B cell (primary cell): Measurements from ENCODE around the gene HACE1. TPM values are rescaled to one million over a fixed set of nuclear protein-coding genes. Genes with fewer than 3 reads are reported as not detected.
"Not testable (repeated sequence)": the region's sequence is repeated elsewhere in the genome, so short reads cannot be mapped to it uniquely, and the experiment has no call there.

Source experiments
- ATAC-seq: fragments of 200-7000 bp; cut with Tn5 transposase; one replicate; pipeline ENCODE4 v1.10.0; 2021; ENCODE audit warnings: low read depth, mild to moderate bottlenecking, moderate number of reproducible peaks, moderate library complexity
- CTCF ChIA-PET: fragments of 350-600 bp; sonication (Branson Sonifier 250); formaldehyde crosslinking; loops from one replicate; lab custom pipeline; 2021; ENCODE audit warnings: antibody characterized with exemption, inconsistent platforms; lab: Charles Lee
- POLR2A ChIA-PET: fragments of 350-600 bp; sonication (Branson Sonifier 250); formaldehyde crosslinking; loops from one replicate; lab custom pipeline; 2021; ENCODE audit warnings: antibody characterized with exemption; lab: Charles Lee
- DNase-seq: peaks from one replicate; pipeline ENCODE4 v3.0.0; 2013
- H2AFZ ChIP-seq: 2 replicates; pipeline ENCODE4 v1.6.1; 2012; ENCODE audit warnings: mild to moderate bottlenecking, low read depth, low read length; ENCODE audit not compliant: insufficient read depth, poor library complexity, severe bottlenecking
- H3K27ac ChIP-seq, 2 donors: 1 replicate in 1 of 2; 2 replicates in 1 of 2; pipeline ENCODE4 v1.5.1; 2012 to 2013; ENCODE audit warnings: low read length in 2 of 2, mild to moderate bottlenecking in 2 of 2, moderate library complexity in 1 of 2
- H3K27me3 ChIP-seq, 4 experiments: fragments of 200-600 bp in 1 of 4; sonication (generic) in 1 of 4; replicated peaks in 1 of 4; 1 replicate in 2 of 4; 2 replicates in 2 of 4; pipeline versions ENCODE4 v1.6.1 to v1.7.0; 2013 to 2016; ENCODE audit warnings: low read length in 3 of 4, mild to moderate bottlenecking in 2 of 4, mixed read lengths in 1 of 4, moderate library complexity in 1 of 4; ENCODE audit not compliant: insufficient read depth in 4 of 4, control insufficient read depth in 3 of 4; ENCODE audit errors: control extremely low read depth in 1 of 4
- H3K36me3 ChIP-seq, 2 experiments: replicated peaks in 1 of 2; 1 replicate in 1 of 2; 2 replicates in 1 of 2; pipeline versions ENCODE4 v1.6.1 to v1.7.1; 2013; ENCODE audit warnings: low read length in 1 of 2; ENCODE audit not compliant: insufficient read depth in 2 of 2, control insufficient read depth in 1 of 2; ENCODE audit errors: control extremely low read depth in 1 of 2, extremely low read depth in 1 of 2
- H3K4me1 ChIP-seq, 2 donors: fragments of 200-600 bp in 1 of 2; sonication (generic) in 1 of 2; 1 replicate in 1 of 2; 2 replicates in 1 of 2; pipeline versions ENCODE4 v1.5.1 to v1.6.1; 2013 to 2017; ENCODE audit warnings: low read length in 2 of 2; ENCODE audit not compliant: control insufficient read depth in 2 of 2, insufficient read depth in 2 of 2
- H3K4me2 ChIP-seq: replicated peaks from 2 replicates; pipeline ENCODE3; 2012; ENCODE audit warnings: mild to moderate bottlenecking, low read depth, low read length; ENCODE audit not compliant: poor library complexity, severe bottlenecking
- H3K4me3 ChIP-seq, 5 experiments: fragments of 200-600 bp in 1 of 5; sonication (generic) in 1 of 5; 1 replicate in 3 of 5; 2 replicates in 2 of 5; pipeline versions ENCODE4 v1.5.1 to v1.7.0; 2011 to 2016; ENCODE audit warnings: low read length in 4 of 5, mild to moderate bottlenecking in 4 of 5, low read depth in 2 of 5, control low read depth in 1 of 5, moderate library complexity in 1 of 5; ENCODE audit not compliant: insufficient read depth in 1 of 5; ENCODE audit errors: control extremely low read depth in 1 of 5, extremely low read depth in 1 of 5
- H3K79me2 ChIP-seq: fragments of 200-600 bp; sonication (generic); one replicate; pipeline ENCODE4 v1.6.0; 2016; ENCODE audit warnings: low read length; ENCODE audit not compliant: control insufficient read depth, insufficient read depth
- H3K9ac ChIP-seq: fragments of 200-600 bp; sonication (generic); 2 replicates; pipeline ENCODE4 v1.6.1; 2017; ENCODE audit warnings: mild to moderate bottlenecking, low read length, moderate library complexity
- H3K9me3 ChIP-seq, 3 donors: one replicate each; pipeline versions ENCODE4 v1.6.1 to v1.7.1; 2013; ENCODE audit warnings: low read length in 2 of 3; ENCODE audit not compliant: control insufficient read depth in 2 of 3, insufficient read depth in 1 of 3; ENCODE audit errors: control extremely low read depth in 1 of 3
- H4K20me1 ChIP-seq: 2 replicates; pipeline ENCODE4 v1.6.0; 2012; ENCODE audit warnings: mild to moderate bottlenecking, low read length; ENCODE audit not compliant: insufficient read depth, control insufficient read depth, poor library complexity, severe bottlenecking
- H3K27ac Mint-ChIP-seq: one replicate; pipeline ENCODE4 v1.8.0; 2021; ENCODE audit warnings: mixed read lengths
- H3K27me3 Mint-ChIP-seq: one replicate; pipeline ENCODE4 v1.8.0; 2021; ENCODE audit warnings: mixed read lengths
- H3K4me1 Mint-ChIP-seq: one replicate; pipeline ENCODE4 v1.8.0; 2021; ENCODE audit warnings: mixed read lengths
- H3K4me3 Mint-ChIP-seq: one replicate; pipeline ENCODE4 v1.8.0; 2021; ENCODE audit warnings: mixed read lengths
- H3K9me3 Mint-ChIP-seq: one replicate; pipeline ENCODE4 v1.8.0; 2022; ENCODE audit warnings: mixed read lengths; ENCODE audit not compliant: insufficient read depth
- CTCF ChIP-seq: fragments of 200-600 bp; IDR thresholded peaks from one replicate; pipeline ENCODE4 v1.8.0; 2022; ENCODE audit warnings: antibody characterized with exemption, mild to moderate bottlenecking
- EZH2 ChIP-seq: IDR thresholded peaks from 2 replicates; pipeline ENCODE4 v1.6.1; 2012; ENCODE audit warnings: borderline replicate concordance, low read depth, mild to moderate bottlenecking, moderate library complexity, low read length; ENCODE audit not compliant: insufficient read depth, poor library complexity, severe bottlenecking
- WGBS: methylation state at CpG from one replicate; pipeline ENCODE4 v1.1.5; 2013; ENCODE audit warnings: missing lambda C conversion rate; ENCODE audit not compliant: insufficient coverage; 5-methylcytosine and 5-hydroxymethylcytosine counted together
- intact Hi-C: fragments of 100-400 bp; cut with micrococcal nuclease; formaldehyde crosslinking; loops from one replicate; pipeline ENCODE4 v1.10.0; 2022
- polyA plus RNA-seq: library from polyadenylated mRNA; depleted of rRNA; stranded (reverse); fragments of >200 nt; gene quantifications from 2 replicates; pipeline ENCODE4 v1.2.3, GENCODE V29; 2012
- total RNA-seq, 2 donors: library from RNA; stranded (reverse); fragments of 120-200 nt in 1 of 2; gene quantifications; 1 replicate in 1 of 2; 2 replicates in 1 of 2; pipeline versions ENCODE4 v1.2.3 to v1.2.4, GENCODE V29; 2013 to 2022

The HACE1 gene
- total and polyA plus RNA-seq, 2 donors (not counting 1 experiment from before 2014, with no cell fraction given), result 7.5 to 19.2 TPM

GRCh38 chr6:104813552-104813951 lies 46.2 kb downstream of the HACE1 start:
- intact Hi-C loops, result no loop called here
- CTCF ChIA-PET, result no interaction called here
- TF ChIP-seq CTCF (no peak), EZH2 (no peak)
- Histone ChIP-seq H3K4me1 (no peaks in the 10 kb centered on the region), H3K4me2 (no peak overlapping the region), H3K9ac (no peak overlapping the region), H2AFZ (no peak overlapping the region), H3K4me3 (no peak overlapping the region), H3K36me3 (no peaks in the 10 kb centered on the region), H4K20me1 (no peaks in the 10 kb centered on the region), H3K27ac (no peak overlapping the region), H3K9me3 (no peaks in the 10 kb centered on the region), H3K79me2 (no peaks in the 10 kb centered on the region), H3K27me3 (no peaks in the 10 kb centered on the region)
- H3K27ac Mint-ChIP-seq, result no peak overlapping the region
- no peak overlapping the region for H3K4me3 Mint-ChIP-seq
- H3K9me3 Mint-ChIP-seq, result no peaks in the 10 kb centered on the region
- WGBS, result 80% methylated on average over 1 of the region's 2 CpGs
- ATAC-seq (no peak), DNase-seq (no peak)
- POLR2A ChIA-PET, result no interaction called here
- H3K27me3 Mint-ChIP-seq, result no peaks in the 10 kb centered on the region
- no peaks in the 10 kb centered on the region for H3K4me1 Mint-ChIP-seq

- peaks cover 2% of the 10 kb centered on the region for H3K9me3 Mint-ChIP-seq
- no peaks in the 10 kb centered on the region for H4K20me1 ChIP-seq
- no peaks in the 10 kb centered on the region for H3K4me1 ChIP-seq
- CTCF ChIA-PET, result no interaction called here
- WGBS, result 100% methylated on average over 1 of the region's 3 CpGs
- H3K9ac ChIP-seq, result no peak overlapping the region
- ATAC-seq (no peak), DNase-seq (no peak)
- no peak overlapping the region for H3K4me3 Mint-ChIP-seq
- no peaks in the 10 kb centered on the region for H3K9me3 ChIP-seq
- intact Hi-C loops, result no loop called here
- TF ChIP-seq EZH2 (no peak), CTCF (no peak)
- no peak overlapping the region for H2AFZ ChIP-seq
- H3K27ac ChIP-seq, result no peak overlapping the region
- H3K27me3 Mint-ChIP-seq, result no peaks in the 10 kb centered on the region
- H3K4me2 ChIP-seq, result no peak overlapping the region
- H3K79me2 ChIP-seq, result no peaks in the 10 kb centered on the region
- no peaks in the 10 kb centered on the region for H3K36me3 ChIP-seq
- H3K27ac Mint-ChIP-seq, result no peak overlapping the region
- H3K4me3 ChIP-seq, result no peak overlapping the region
- no peaks in the 10 kb centered on the region for H3K4me1 Mint-ChIP-seq
- POLR2A ChIA-PET, result no interaction called here
- H3K27me3 ChIP-seq, result no peaks in the 10 kb centered on the region
These were observed 50.6 kb downstream of the HACE1 start for GRCh38 chr6:104809116-104809515.

GRCh38 chr6:104805335-104805734 lies 54.4 kb downstream of the HACE1 start:
- intact Hi-C loops, H3K4me3 ChIP-seq, H3K9me3 ChIP-seq, H3K27ac ChIP-seq, H3K27me3 ChIP-seq, ATAC-seq, POLR2A ChIA-PET, H3K4me1 Mint-ChIP-seq, H3K9ac ChIP-seq, DNase-seq, H3K4me1 ChIP-seq, CTCF ChIA-PET, H3K79me2 ChIP-seq, H3K4me3 Mint-ChIP-seq, H3K27ac Mint-ChIP-seq, H3K9me3 Mint-ChIP-seq, H3K36me3 ChIP-seq, H3K4me2 ChIP-seq, H4K20me1 ChIP-seq, H2AFZ ChIP-seq, H3K27me3 Mint-ChIP-seq: not testable (repeated sequence)
- whole genome bisulfite sequencing, result 100% methylated on average over 1 of the region's 4 CpGs
